Measurements from ENCODE around the gene ETFA. TPM values are rescaled to one million over a fixed set of nuclear protein-coding genes. Genes with fewer than 3 reads are reported as not detected.

ETFA gene
- total and polyA plus RNA-seq, 2 experiments from 2014 or later, result 175 to 185 TPM

- Histone ChIP-seq H3K36me3 (replicated peaks; ENCODE audit: insufficient read depth, low read depth) (no peaks in the 10 kb centered on the region), H3K79me2 (no peaks in the 10 kb centered on the region), H3K9me2 (replicated peaks; ENCODE audit: insufficient read depth) (no peaks in the 10 kb centered on the region), H2AFZ (no peak overlapping the region), H3K4me3 (no peak overlapping the region), H4K20me1 (ENCODE audit: insufficient read depth, poor library complexity, severe bottlenecking) (no peaks in the 10 kb centered on the region), H3K4me2 (no peak overlapping the region), H3K4me1 (ENCODE audit: insufficient read depth) (no peaks in the 10 kb centered on the region), H3K27ac (no peak overlapping the region), H3K9me3 (ENCODE audit: low read depth) (no peaks in the 10 kb centered on the region), H3K27me3 (no peaks in the 10 kb centered on the region)
- DNase-seq (ENCODE audit: low spot score), result no peak
- WGBS (ENCODE audit: low lambda C conversion rate, missing lambda C conversion rate), result 99% methylated on average over 10 of the region's 10 CpGs
- no peak for TF ChIP-seq EZH2phosphoT487 (IDR thresholded peaks at IDR 0.05; ENCODE audit: low read depth, severe bottlenecking, unreplicated experiment)
- TF ChIP-seq CTCF (IDR thresholded peaks at IDR 0.05; ENCODE audit: poor library complexity), result no peak
- TF ChIP-seq EZH2 (IDR thresholded peaks at IDR 0.05; ENCODE audit: borderline replicate concordance), result no peak
Observed at GRCh38 chr15:76176059-76176458, 135.2 kb downstream of the ETFA start.

- no peaks in the 10 kb centered on the region for H4K20me1 ChIP-seq (ENCODE audit: insufficient read depth, poor library complexity, severe bottlenecking)
- no peaks in the 10 kb centered on the region for H3K27me3 ChIP-seq
- no peaks in the 10 kb centered on the region for H3K9me3 ChIP-seq (ENCODE audit: low read depth)
- TF ChIP-seq CTCF (IDR thresholded peaks at IDR 0.05; ENCODE audit: poor library complexity) (no peak), EZH2 (IDR thresholded peaks at IDR 0.05; ENCODE audit: borderline replicate concordance) (no peak), EZH2phosphoT487 (IDR thresholded peaks at IDR 0.05; ENCODE audit: low read depth, severe bottlenecking, unreplicated experiment) (no peak)
- H3K79me2 ChIP-seq, result no peaks in the 10 kb centered on the region
- H3K4me3 ChIP-seq, result no peak overlapping the region
- no peak overlapping the region for H3K27ac ChIP-seq
- H3K9me2 ChIP-seq (replicated peaks; ENCODE audit: insufficient read depth), result no peaks in the 10 kb centered on the region
- H2AFZ ChIP-seq, result no peak overlapping the region
- H3K4me1 ChIP-seq (ENCODE audit: insufficient read depth), result no peaks in the 10 kb centered on the region
- WGBS (ENCODE audit: low lambda C conversion rate, missing lambda C conversion rate), result 97% methylated on average over 8 of the region's 8 CpGs
- DNase-seq (ENCODE audit: low spot score), result no peak
- no peak overlapping the region for H3K4me2 ChIP-seq
- H3K36me3 ChIP-seq (replicated peaks; ENCODE audit: insufficient read depth, low read depth), result no peaks in the 10 kb centered on the region
Observed at GRCh38 chr15:76175442-76175841, 135.8 kb downstream of the ETFA start.

- Histone ChIP-seq H3K9me3 (ENCODE audit: low read depth) (no peaks in the 10 kb centered on the region), H3K9me2 (replicated peaks; ENCODE audit: insufficient read depth) (no peaks in the 10 kb centered on the region), H3K79me2 (no peaks in the 10 kb centered on the region), H3K27ac (no peak overlapping the region), H3K4me1 (ENCODE audit: insufficient read depth) (peaks cover 7% of the 10 kb centered on the region), H3K4me3 (no peak overlapping the region), H3K27me3 (no peaks in the 10 kb centered on the region), H2AFZ (no peak overlapping the region), H4K20me1 (ENCODE audit: insufficient read depth, poor library complexity, severe bottlenecking) (no peaks in the 10 kb centered on the region), H3K4me2 (no peak overlapping the region), H3K36me3 (replicated peaks; ENCODE audit: insufficient read depth, low read depth) (no peaks in the 10 kb centered on the region)
- 93% methylated on average over 5 of the region's 5 CpGs for WGBS (ENCODE audit: low lambda C conversion rate, missing lambda C conversion rate)
- no peak for DNase-seq (ENCODE audit: low spot score)
- TF ChIP-seq CTCF (IDR thresholded peaks at IDR 0.05; ENCODE audit: poor library complexity) (no peak), EZH2phosphoT487 (IDR thresholded peaks at IDR 0.05; ENCODE audit: low read depth, severe bottlenecking, unreplicated experiment) (no peak), EZH2 (IDR thresholded peaks at IDR 0.05; ENCODE audit: borderline replicate concordance) (no peak)
Observed at GRCh38 chr15:76174654-76175053, 136.6 kb downstream of the ETFA start.

Data from hepatocyte (in vitro differentiated cells).